NB4 (cell line): Measurements from ENCODE around the gene NCOA3.

Experiments
- POLR2A ChIP-seq: IDR thresholded peaks from 2 replicates; pipeline ENCODE4 v1.6.1; 2011; ENCODE audit warnings: mild to moderate bottlenecking; ENCODE audit not compliant: insufficient read length; ENCODE audit errors: extremely low read depth
- TF ChIP-seq, protein P1 (sequence below): IDR thresholded peaks from one replicate; pipeline ENCODE4 v1.5.1; 2012; ENCODE audit warnings: low read depth, low read length

DNA sequence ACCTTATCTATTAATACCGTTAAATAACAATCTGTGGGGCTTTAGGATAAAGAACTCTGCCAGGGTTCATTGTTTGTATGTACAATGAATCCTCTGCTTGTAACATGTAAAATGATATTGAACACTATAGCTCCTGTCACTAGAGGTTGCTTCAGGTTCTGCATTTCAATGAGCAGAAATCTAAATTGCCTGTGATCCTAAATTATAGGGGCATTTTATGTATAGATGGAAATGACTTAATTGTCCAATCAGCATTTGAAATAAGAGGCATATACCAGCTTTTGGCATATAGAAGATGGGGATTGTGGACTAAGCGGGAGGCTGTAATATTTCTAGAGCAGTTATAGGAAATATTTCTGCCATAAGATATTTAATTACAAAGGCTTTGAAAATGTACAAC, 2.0 kb downstream of the NCOA3 start:
- TF ChIP-seq, protein P1, sequence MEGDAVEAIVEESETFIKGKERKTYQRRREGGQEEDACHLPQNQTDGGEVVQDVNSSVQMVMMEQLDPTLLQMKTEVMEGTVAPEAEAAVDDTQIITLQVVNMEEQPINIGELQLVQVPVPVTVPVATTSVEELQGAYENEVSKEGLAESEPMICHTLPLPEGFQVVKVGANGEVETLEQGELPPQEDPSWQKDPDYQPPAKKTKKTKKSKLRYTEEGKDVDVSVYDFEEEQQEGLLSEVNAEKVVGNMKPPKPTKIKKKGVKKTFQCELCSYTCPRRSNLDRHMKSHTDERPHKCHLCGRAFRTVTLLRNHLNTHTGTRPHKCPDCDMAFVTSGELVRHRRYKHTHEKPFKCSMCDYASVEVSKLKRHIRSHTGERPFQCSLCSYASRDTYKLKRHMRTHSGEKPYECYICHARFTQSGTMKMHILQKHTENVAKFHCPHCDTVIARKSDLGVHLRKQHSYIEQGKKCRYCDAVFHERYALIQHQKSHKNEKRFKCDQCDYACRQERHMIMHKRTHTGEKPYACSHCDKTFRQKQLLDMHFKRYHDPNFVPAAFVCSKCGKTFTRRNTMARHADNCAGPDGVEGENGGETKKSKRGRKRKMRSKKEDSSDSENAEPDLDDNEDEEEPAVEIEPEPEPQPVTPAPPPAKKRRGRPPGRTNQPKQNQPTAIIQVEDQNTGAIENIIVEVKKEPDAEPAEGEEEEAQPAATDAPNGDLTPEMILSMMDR: no peak
- no peak for TF ChIP-seq POLR2A
